Measurements from ENCODE around the gene TPD52L2. TPM values are rescaled to one million over a fixed set of nuclear protein-coding genes. Genes with fewer than 3 reads are reported as not detected.

Gene TPD52L2
- total RNA-seq, 1 donor from 2014 or later: 88.1 TPM

GRCh38 chr20:63897978-63898561 is 33.0 kb downstream of the TPD52L2 start:
- Mint-ChIP-seq H3K9me3 (ENCODE audit: low read depth) (no peaks in the 10 kb centered on the region), H3K36me3 (ENCODE audit: insufficient read depth) (peaks cover 2% of the 10 kb centered on the region), H3K4me1 (ENCODE audit: low read depth) (peaks cover 23% of the 10 kb centered on the region), H3K27ac (peak overlapping the region; percentile 2), H3K4me3 (ENCODE audit: low read depth) (no peak overlapping the region), H3K27me3 (no peaks in the 10 kb centered on the region)
- DNase-seq (ENCODE audit: low spot score, unreplicated experiment): no peak
- no peak for TF ChIP-seq CTCF (IDR thresholded peaks at IDR 0.05; ENCODE audit: unreplicated experiment)

- Mint-ChIP-seq H3K27ac (no peak overlapping the region), H3K9me3 (ENCODE audit: low read depth) (no peaks in the 10 kb centered on the region), H3K36me3 (ENCODE audit: insufficient read depth) (peaks cover 2% of the 10 kb centered on the region), H3K4me1 (ENCODE audit: low read depth) (peaks cover 21% of the 10 kb centered on the region), H3K4me3 (ENCODE audit: low read depth) (no peak overlapping the region), H3K27me3 (no peaks in the 10 kb centered on the region)
- DNase-seq (ENCODE audit: low spot score, unreplicated experiment): no peak
- no peak for TF ChIP-seq CTCF (IDR thresholded peaks at IDR 0.05; ENCODE audit: unreplicated experiment)
Measured at GRCh38 chr20:63898882-63899558, 34.0 kb downstream of the TPD52L2 start.

GRCh38 chr20:63900413-63900812 is 35.3 kb downstream of the TPD52L2 start:
- H3K27ac Mint-ChIP-seq: no peak overlapping the region
- peaks cover 19% of the 10 kb centered on the region for H3K4me1 Mint-ChIP-seq (ENCODE audit: low read depth)
- H3K27me3 Mint-ChIP-seq: no peaks in the 10 kb centered on the region
- no peaks in the 10 kb centered on the region for H3K9me3 Mint-ChIP-seq (ENCODE audit: low read depth)
- TF ChIP-seq CTCF (IDR thresholded peaks at IDR 0.05; ENCODE audit: unreplicated experiment): no peak
- H3K36me3 Mint-ChIP-seq (ENCODE audit: insufficient read depth): peaks cover 2% of the 10 kb centered on the region
- no peak overlapping the region for H3K4me3 Mint-ChIP-seq (ENCODE audit: low read depth)
- no peak for DNase-seq (ENCODE audit: low spot score, unreplicated experiment)

GRCh38 chr20:63903796-63904561 is 38.9 kb downstream of the TPD52L2 start:
- H3K4me3 Mint-ChIP-seq (ENCODE audit: low read depth): no peak overlapping the region
- DNase-seq (ENCODE audit: low spot score, unreplicated experiment): no peak
- H3K27ac Mint-ChIP-seq: peak overlapping the region; percentile 89
- no peak for TF ChIP-seq CTCF (IDR thresholded peaks at IDR 0.05; ENCODE audit: unreplicated experiment)
- H3K27me3 Mint-ChIP-seq: no peaks in the 10 kb centered on the region
- H3K9me3 Mint-ChIP-seq (ENCODE audit: low read depth): no peaks in the 10 kb centered on the region
- peaks cover 3% of the 10 kb centered on the region for H3K36me3 Mint-ChIP-seq (ENCODE audit: insufficient read depth)
- H3K4me1 Mint-ChIP-seq (ENCODE audit: low read depth): peaks cover 6% of the 10 kb centered on the region

GRCh38 chr20:63908008-63908682 is 43.1 kb downstream of the TPD52L2 start:
- H3K36me3 Mint-ChIP-seq (ENCODE audit: insufficient read depth): peaks cover 4% of the 10 kb centered on the region
- H3K27ac Mint-ChIP-seq: peak overlapping the region; percentile 1

More at GRCh38 chr20:63908008-63908682, 43.1 kb downstream of the TPD52L2 start:
- Mint-ChIP-seq H3K9me3 (ENCODE audit: low read depth) (no peaks in the 10 kb centered on the region), H3K27me3 (no peaks in the 10 kb centered on the region), H3K4me1 (ENCODE audit: low read depth) (peaks cover 15% of the 10 kb centered on the region), H3K4me3 (ENCODE audit: low read depth) (no peak overlapping the region)
- DNase-seq (ENCODE audit: low spot score, unreplicated experiment): no peak
- no peak for TF ChIP-seq CTCF (IDR thresholded peaks at IDR 0.05; ENCODE audit: unreplicated experiment)
